OCI-LY1 (cell line): Measurements from ENCODE around the gene PRMT5.
A peak's percentile ranks its signal among the peaks of the same experiment; 100 is the strongest.

Source experiments
- H2AFZ ChIP-seq: fragments of 200-600 bp; sonication (generic), shearing (Covaris generic); 2 replicates; pipeline ENCODE4 v1.6.0; 2014; ENCODE audit warnings: antibody characterized with exemption, mild to moderate bottlenecking, low read length
- H3F3A ChIP-seq: fragments of 200-600 bp; sonication (generic), shearing (Covaris generic); 2 replicates; pipeline ENCODE4 v1.6.0; 2014; ENCODE audit warnings: mild to moderate bottlenecking, antibody characterized with exemption, low read length, moderate library complexity; ENCODE audit not compliant: insufficient read depth
- H3K27ac ChIP-seq: fragments of 200-600 bp; sonication (generic); 2 replicates; pipeline ENCODE4 v1.5.1; 2014; ENCODE audit warnings: low read length, mixed run types, mild to moderate bottlenecking, low read depth; ENCODE audit not compliant: poor library complexity, severe bottlenecking
- H3K27me3 ChIP-seq: fragments of 200-600 bp; sonication (generic); 2 replicates; pipeline ENCODE4 v1.6.0; 2014; ENCODE audit warnings: antibody characterized with exemption, mild to moderate bottlenecking, low read length, moderate library complexity; ENCODE audit not compliant: insufficient read depth
- H3K36me3 ChIP-seq: fragments of 200-600 bp; sonication (generic); 2 replicates; pipeline ENCODE4 v1.6.1; 2014; ENCODE audit warnings: mild to moderate bottlenecking, antibody characterized with exemption, low read length, moderate library complexity, mixed read lengths; ENCODE audit not compliant: insufficient read depth
- H3K4me1 ChIP-seq: fragments of 200-600 bp; sonication (generic); 2 replicates; pipeline ENCODE4 v1.5.1; 2014; ENCODE audit warnings: mild to moderate bottlenecking, low read length, moderate library complexity; ENCODE audit not compliant: insufficient read depth, severe bottlenecking
- H3K4me2 ChIP-seq: fragments of 200-600 bp; sonication (generic), shearing (Covaris generic); 2 replicates; pipeline ENCODE4 v1.6.1; 2014; ENCODE audit warnings: low read length
- H3K4me3 ChIP-seq: fragments of 200-600 bp; sonication (generic); 2 replicates; pipeline ENCODE4 v1.5.1; 2014; ENCODE audit warnings: low read length, low read depth, mild to moderate bottlenecking, mixed read lengths; ENCODE audit not compliant: poor library complexity, severe bottlenecking
- H3K79me2 ChIP-seq: fragments of 200-600 bp; shearing (Covaris generic); 2 replicates; pipeline ENCODE4 v1.6.1; 2016; ENCODE audit warnings: mixed run types, low read length, mixed read lengths; ENCODE audit not compliant: insufficient read depth
- H3K9ac ChIP-seq: fragments of 200-600 bp; sonication (generic), shearing (Covaris generic); 2 replicates; pipeline ENCODE4 v1.6.1; 2014; ENCODE audit warnings: mild to moderate bottlenecking, low read length, mixed read lengths
- H3K9me2 ChIP-seq: fragments of 200-600 bp; sonication (generic), shearing (Covaris generic); 2 replicates; pipeline ENCODE4 v1.6.1; 2014; ENCODE audit warnings: low read depth, mild to moderate bottlenecking, low read length, mixed read lengths
- H3K9me3 ChIP-seq: fragments of 200-600 bp; shearing (Covaris generic); 2 replicates; pipeline ENCODE4 v1.6.1; 2014; ENCODE audit warnings: low read length, mixed read lengths
- H4K20me1 ChIP-seq: fragments of 200-600 bp; sonication (generic), shearing (Covaris generic); 2 replicates; pipeline ENCODE4 v1.6.0; 2016; ENCODE audit warnings: mild to moderate bottlenecking, low read length; ENCODE audit not compliant: insufficient read depth
- CTCF ChIP-seq: fragments of 200-600 bp; sonication (generic), shearing (Covaris generic); IDR thresholded peaks from 2 replicates; pipeline ENCODE4 v1.5.1; 2017; ENCODE audit warnings: mild to moderate bottlenecking, antibody characterized with exemption, low read length, moderate library complexity, mixed read lengths
- EZH2 ChIP-seq: fragments of 200-600 bp; sonication (generic), shearing (Covaris generic); IDR thresholded peaks from 2 replicates; pipeline ENCODE4 v1.8.0; 2017; ENCODE audit warnings: borderline replicate concordance, mixed run types, mild to moderate bottlenecking, antibody characterized with exemption, low read length, moderate library complexity, mixed read lengths

Gene PRMT5

GRCh38 chr14:22870811-22871223, 58.4 kb downstream of the PRMT5 start:
- H4K20me1 ChIP-seq, result no peaks in the 10 kb centered on the region
- peaks cover 24% of the 10 kb centered on the region for H3K4me1 ChIP-seq
- no peaks in the 10 kb centered on the region for H3K79me2 ChIP-seq
- H3K36me3 ChIP-seq, result peaks cover 20% of the 10 kb centered on the region
- H3K27me3 ChIP-seq, result no peaks in the 10 kb centered on the region
- TF ChIP-seq EZH2 (no peak), CTCF (no peak)
- H3F3A ChIP-seq, result no peaks in the 10 kb centered on the region
- H3K9me3 ChIP-seq, result no peaks in the 10 kb centered on the region
- H3K27ac ChIP-seq, result peak overlapping the region; percentile 92
- H3K4me3 ChIP-seq, result peak overlapping the region; percentile 76
- 0 out of 2 replicates have a peak overlapping the region, but pooled peaks have one; percentile 2 for H2AFZ ChIP-seq
- H3K4me2 ChIP-seq, result peak overlapping the region; percentile 80
- H3K9me2 ChIP-seq, result no peaks in the 10 kb centered on the region
- peak overlapping the region; percentile 78 for H3K9ac ChIP-seq
